HAP-1 (cell line): Measurements from ENCODE around the gene SEZ6L2.
A peak's percentile ranks its signal among the peaks of the same experiment; 100 is the strongest.
"Not testable (repeated sequence)": the region's sequence is repeated elsewhere in the genome, so short reads cannot be mapped to it uniquely, and the experiment has no call there.

Experiments used
- DNase-seq, 2 experiments: peaks; one replicate each; pipeline ENCODE4 v3.0.0-alpha.2; 2016 to 2020; ENCODE audit warnings: low spot score in 2 of 2
- H3K27me3 ChIP-seq: fragments of 250-450 bp; sonication (Bioruptor Pico); 2 replicates; pipeline ENCODE4 v1.5.1; 2020; ENCODE audit warnings: low read depth, mild to moderate bottlenecking, moderate library complexity
- H3K36me3 ChIP-seq: fragments of 250-450 bp; sonication (Bioruptor Pico); replicated peaks from 2 replicates; pipeline ENCODE4 v1.5.1; 2020; ENCODE audit warnings: mild to moderate bottlenecking
- H3K4me1 ChIP-seq: fragments of 250-450 bp; sonication (Bioruptor Pico); 2 replicates; pipeline ENCODE4 v1.5.1; 2020; ENCODE audit warnings: mild to moderate bottlenecking
- H3K4me3 ChIP-seq: fragments of 250-450 bp; sonication (Bioruptor Pico); 2 replicates; pipeline ENCODE4 v1.5.1; 2020; ENCODE audit warnings: mild to moderate bottlenecking, moderate library complexity
- H3K9me3 ChIP-seq: fragments of 250-450 bp; sonication (Bioruptor Pico); 2 replicates; pipeline ENCODE4 v1.5.1; 2020; ENCODE audit warnings: mild to moderate bottlenecking, moderate library complexity
- in situ Hi-C: fragments of 300-500 bp; cut with MboI; formaldehyde crosslinking; loops from 3 replicates; pipeline ENCODE4 v1.14.3; 2020; ENCODE audit warnings: low sequenced_read_pairs, inconsistent platforms, mixed read lengths

The SEZ6L2 gene

DNA sequence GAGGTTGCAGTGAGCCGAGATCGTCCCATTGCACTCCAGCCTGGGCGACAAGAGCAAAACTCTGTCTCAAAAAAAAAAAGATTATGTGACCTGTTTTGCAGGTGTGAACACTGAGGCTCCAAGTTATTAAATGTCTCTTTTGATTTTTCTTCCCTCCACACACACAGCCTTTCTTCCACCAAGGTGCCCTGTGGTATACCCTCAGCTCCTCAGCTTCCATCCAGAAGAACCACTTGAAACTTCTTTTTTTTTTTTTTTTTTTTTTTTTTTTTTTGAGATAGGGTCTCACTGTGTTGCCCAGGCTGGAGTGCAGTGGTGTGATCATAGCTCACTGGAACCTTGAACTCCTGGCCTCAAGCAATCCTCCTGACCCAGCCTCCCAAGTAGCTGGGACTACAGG, 10.0 kb downstream of the SEZ6L2 start:
- H3K9me3 ChIP-seq, in situ Hi-C loops, H3K27me3 ChIP-seq, DNase-seq, H3K36me3 ChIP-seq, H3K4me1 ChIP-seq, H3K4me3 ChIP-seq: not testable (repeated sequence)

DNA sequence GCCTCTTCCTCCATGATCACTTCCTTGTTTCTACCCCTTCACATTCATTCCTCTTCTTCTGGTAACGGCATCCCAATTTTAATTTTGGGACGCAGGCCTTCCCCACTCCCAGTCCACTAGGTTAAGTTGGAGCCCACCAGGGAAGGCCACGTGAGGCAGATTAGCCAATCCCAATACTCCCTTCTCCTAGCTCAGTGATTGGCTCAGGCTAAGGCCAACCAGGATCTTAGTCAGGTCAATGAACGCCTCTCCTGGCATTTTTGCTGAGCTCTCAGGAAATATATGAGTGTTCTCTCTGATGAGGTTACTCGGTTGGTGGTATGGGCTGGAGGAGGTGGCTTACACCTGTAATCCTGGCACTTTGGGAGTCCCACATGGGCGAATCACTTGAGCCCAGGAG, 15.4 kb downstream of the SEZ6L2 start:
- Histone ChIP-seq H3K4me1 (no peaks in the 10 kb centered on the region), H3K4me3 (no peak overlapping the region), H3K27me3 (no peaks in the 10 kb centered on the region), H3K9me3 (no peaks in the 10 kb centered on the region), H3K36me3 (no peaks in the 10 kb centered on the region)
- in situ Hi-C loops: no loop called here
- DNase-seq: no peak

DNA sequence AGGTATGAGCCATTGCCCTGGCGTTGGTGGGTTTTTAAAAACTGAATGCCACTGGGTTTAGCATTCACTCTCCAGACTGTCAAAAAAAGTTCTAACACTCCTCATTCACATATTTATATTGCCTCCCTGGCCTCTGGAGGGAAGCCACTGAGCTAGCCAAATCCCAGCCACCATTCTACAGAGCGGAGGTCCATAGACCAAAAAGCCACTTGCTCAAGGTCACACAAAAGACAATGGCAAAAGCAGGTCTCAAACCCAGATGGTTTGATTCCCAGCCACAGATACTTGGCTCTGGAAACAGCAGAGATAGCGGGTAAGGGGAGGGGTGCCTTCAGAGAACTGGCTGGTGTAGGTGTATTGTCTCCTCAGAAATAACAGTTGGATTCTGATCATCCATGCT, 18.3 kb downstream of the SEZ6L2 start:
- in situ Hi-C loops: no loop called here
- no peak overlapping the region for H3K4me3 ChIP-seq
- no peaks in the 10 kb centered on the region for H3K27me3 ChIP-seq
- H3K36me3 ChIP-seq: no peaks in the 10 kb centered on the region
- no peaks in the 10 kb centered on the region for H3K4me1 ChIP-seq
- DNase-seq: no peak
- H3K9me3 ChIP-seq: 0 out of 2 replicates have a peak, but pooled peaks cover 2% of the 10 kb centered on the region

DNA sequence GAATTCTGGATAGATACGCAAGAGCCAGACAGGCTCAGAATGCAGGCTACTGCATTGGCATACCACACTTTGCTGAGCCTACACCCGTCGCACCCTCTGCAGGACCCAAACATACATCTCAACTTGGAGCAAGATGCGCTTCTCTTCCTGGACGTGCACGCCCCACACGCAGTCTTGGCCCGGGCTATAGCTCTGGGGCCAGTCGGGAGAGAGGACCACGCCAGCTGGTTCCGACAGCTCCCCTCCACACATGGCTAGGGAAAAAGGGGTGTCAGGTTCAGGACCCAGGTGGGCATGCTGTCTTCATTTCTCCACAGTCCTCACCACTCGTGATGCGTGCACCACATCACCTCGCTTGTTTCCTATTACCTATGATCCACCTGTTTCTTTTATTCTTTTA, 21.2 kb downstream of the SEZ6L2 start:
- H3K4me3 ChIP-seq: no peak overlapping the region
- 0 out of 2 replicates have a peak, but pooled peaks cover 2% of the 10 kb centered on the region for H3K9me3 ChIP-seq
- no peak for DNase-seq
- in situ Hi-C loops: no loop called here
- no peaks in the 10 kb centered on the region for H3K4me1 ChIP-seq
- H3K27me3 ChIP-seq: no peaks in the 10 kb centered on the region
- no peaks in the 10 kb centered on the region for H3K36me3 ChIP-seq

DNA sequence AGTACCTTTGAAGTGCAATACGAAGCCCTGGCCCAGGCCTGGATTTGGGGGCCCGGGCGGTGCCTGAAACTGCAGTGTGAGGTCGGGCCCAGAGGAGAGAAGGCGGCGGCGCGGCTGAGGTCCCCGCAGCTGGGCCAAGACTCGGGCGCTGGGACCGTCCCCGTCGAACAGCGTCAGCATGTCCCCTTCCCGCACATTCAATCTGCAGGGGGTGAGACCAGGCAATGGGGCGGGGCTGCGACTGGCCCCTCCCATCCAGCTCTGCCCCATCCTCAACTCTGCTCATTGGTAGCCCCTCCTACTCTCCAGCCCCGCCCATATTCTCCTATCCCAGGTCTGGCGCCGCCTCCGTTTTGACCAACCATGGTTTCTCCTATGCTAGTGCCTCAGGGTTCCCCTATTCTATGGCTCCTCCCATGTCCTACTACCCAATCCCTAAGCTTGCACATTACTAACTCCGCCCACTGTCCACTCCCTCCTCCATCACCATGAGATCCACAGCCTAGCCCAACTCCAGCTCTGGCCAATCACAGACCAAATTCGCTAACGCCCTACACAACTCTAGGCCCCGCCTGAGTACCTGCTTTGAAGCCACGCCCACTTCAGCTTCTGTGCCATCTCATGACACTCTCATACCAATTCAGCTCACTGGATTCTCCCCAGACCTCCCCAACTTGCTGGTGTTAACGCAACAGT, 21.9 kb downstream of the SEZ6L2 start:
- Histone ChIP-seq H3K9me3 (0 out of 2 replicates have a peak, but pooled peaks cover 2% of the 10 kb centered on the region), H3K27me3 (no peaks in the 10 kb centered on the region), H3K36me3 (no peaks in the 10 kb centered on the region), H3K4me1 (no peaks in the 10 kb centered on the region), H3K4me3 (no peak overlapping the region)
- in situ Hi-C loops: no loop called here
- DNase-seq: peak in 1 of 2 experiments; percentile 72

DNA sequence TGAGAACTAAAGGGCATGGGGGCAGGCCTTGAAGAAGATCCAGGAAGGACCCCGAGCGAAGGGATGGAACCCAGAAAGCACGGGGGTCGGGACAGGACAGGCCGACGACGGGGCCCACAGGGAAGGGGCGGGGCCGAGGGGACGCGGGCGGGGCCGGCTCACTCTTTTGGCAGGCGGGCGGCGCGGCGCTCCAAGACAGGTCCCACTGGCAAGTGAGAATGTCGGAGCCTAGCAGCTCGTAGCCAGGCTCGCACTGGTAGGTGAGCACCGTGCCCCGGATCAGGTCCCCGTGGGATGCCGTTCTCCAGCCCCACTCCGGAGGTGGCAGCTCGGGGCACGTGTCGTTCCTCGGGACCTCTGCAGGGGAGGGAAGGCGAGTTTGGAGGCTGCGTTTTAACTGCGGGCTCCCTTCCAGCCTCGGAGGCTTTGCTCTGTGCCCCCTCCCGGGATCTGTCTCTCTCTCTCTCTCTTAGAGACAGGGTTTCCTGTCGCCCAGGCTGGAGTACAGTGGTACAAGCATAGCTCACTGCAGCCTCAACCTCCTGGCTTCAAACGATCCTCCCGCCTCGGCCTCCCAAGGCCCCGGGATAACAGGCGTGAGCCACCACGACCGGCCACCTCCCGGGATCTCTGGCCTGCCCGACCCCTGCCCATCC, 22.6 kb downstream of the SEZ6L2 start:
- in situ Hi-C loops: no loop called here
- H3K27me3 ChIP-seq: no peaks in the 10 kb centered on the region
- DNase-seq: peak in 1 of 2 experiments; percentile 40
- H3K36me3 ChIP-seq: no peaks in the 10 kb centered on the region
- 0 out of 2 replicates have a peak, but pooled peaks cover 2% of the 10 kb centered on the region for H3K9me3 ChIP-seq
- H3K4me1 ChIP-seq: no peaks in the 10 kb centered on the region
- no peak overlapping the region for H3K4me3 ChIP-seq

DNA sequence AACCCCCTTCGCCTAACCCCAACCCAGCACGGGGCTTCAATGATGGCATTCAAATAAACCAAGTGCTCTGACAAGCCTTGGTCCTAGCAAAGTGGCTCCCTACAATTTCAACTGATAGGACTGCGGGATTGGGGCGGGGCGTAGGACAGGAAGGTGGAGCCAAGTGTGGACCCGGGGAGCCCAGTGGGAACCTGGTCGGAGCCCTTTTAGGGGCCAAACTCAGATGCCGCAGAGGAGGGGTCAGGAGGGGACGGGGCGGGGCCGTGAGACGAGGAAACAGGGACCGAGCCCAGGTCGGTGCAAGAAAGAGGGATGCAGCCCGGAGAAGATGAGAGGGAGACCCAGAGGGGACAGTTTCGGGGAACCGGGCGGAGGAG, 23.1 kb downstream of the SEZ6L2 start:
- Histone ChIP-seq H3K27me3 (no peaks in the 10 kb centered on the region), H3K4me3 (no peak overlapping the region), H3K9me3 (0 out of 2 replicates have a peak, but pooled peaks cover 2% of the 10 kb centered on the region), H3K36me3 (no peaks in the 10 kb centered on the region), H3K4me1 (no peaks in the 10 kb centered on the region)
- no peak for DNase-seq
- in situ Hi-C loops: no loop called here

DNA sequence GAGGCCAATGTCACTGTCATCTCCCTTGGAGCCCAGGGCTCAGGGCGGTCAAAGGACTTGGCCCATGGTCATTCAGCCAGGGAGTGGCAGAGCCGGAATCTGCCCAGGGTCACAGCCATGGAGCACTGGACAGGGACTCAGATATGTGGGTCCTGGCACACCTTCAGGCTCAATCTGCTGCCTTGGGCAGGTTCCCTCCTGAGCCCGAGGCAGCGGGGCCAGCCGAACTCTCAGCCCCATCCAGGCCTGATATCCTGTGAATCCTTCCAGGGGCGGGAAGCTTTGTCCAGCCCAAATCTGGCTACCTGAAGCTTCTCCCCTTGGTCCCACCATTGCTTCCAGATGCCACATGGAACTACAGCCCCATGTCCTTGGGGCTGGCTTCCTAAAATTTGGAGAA, 24.1 kb downstream of the SEZ6L2 start:
- H3K4me1 ChIP-seq: no peaks in the 10 kb centered on the region
- H3K9me3 ChIP-seq: 0 out of 2 replicates have a peak, but pooled peaks cover 2% of the 10 kb centered on the region
- H3K27me3 ChIP-seq: no peaks in the 10 kb centered on the region
- DNase-seq: no peak
- in situ Hi-C loops: no loop called here
- no peaks in the 10 kb centered on the region for H3K36me3 ChIP-seq
- no peak overlapping the region for H3K4me3 ChIP-seq

DNA sequence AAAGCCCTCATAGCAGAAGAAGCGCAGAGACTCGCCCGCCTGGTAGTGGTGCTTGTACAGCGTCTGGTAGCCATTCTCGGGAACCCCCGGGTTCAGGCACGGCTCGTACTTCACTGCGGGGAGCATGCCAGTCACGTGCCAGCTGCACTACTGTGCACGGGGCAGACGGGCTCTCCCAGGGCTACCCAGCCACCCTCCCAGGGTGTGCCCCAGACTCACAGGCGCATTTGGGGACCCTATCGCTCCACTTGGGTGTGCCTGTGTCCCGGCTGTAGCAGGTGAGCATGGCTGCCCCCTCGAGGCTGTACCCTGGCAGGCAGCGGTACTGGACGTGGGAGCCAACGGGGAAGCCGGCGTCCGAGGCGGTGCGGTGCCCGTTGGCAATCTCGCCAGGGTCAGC, 26.0 kb downstream of the SEZ6L2 start:
- Histone ChIP-seq H3K4me3 (no peak overlapping the region), H3K9me3 (0 out of 2 replicates have a peak, but pooled peaks cover 2% of the 10 kb centered on the region), H3K4me1 (no peaks in the 10 kb centered on the region), H3K36me3 (no peaks in the 10 kb centered on the region), H3K27me3 (no peaks in the 10 kb centered on the region)
- in situ Hi-C loops: no loop called here
- no peak for DNase-seq

DNA sequence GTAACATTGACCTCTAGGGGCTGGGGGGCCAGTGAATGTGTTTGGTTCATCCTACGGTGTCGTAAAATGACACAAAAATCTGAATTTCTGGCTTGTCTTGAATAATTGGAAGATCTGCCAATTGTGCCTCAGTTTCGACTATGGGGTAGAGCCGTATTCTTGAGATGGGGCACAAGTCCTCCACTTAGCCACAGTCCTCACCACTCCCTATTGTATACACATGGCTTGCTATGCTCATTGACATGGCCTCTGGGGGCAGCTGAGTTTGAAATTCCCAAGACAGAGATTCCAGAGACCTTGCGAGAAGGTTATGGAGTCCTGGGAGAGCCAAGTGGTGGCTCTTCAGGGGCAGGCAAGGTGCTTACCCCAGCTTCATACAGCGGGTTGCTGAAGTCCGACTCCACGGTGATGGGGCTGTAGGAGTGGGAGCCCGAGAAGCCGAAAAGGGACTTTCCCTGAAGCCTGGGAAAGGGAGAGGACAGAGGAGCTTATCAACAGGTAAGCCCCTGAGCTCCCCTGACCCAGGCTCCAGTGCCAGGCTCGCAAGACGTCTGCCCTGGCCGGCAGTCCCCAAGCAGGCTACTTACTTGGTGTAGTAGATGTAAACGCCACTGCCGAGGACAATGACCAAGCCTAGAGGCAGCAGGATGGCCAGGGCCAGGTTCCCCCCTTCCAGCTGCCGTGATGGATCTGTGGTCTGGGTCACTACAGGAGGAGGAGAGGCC, 27.4 kb downstream of the SEZ6L2 start:
- DNase-seq: no peak
- in situ Hi-C loops: no loop called here
- Histone ChIP-seq H3K27me3 (no peaks in the 10 kb centered on the region), H3K4me3 (no peak overlapping the region), H3K4me1 (no peaks in the 10 kb centered on the region), H3K9me3 (no peaks in the 10 kb centered on the region), H3K36me3 (no peaks in the 10 kb centered on the region)

DNA sequence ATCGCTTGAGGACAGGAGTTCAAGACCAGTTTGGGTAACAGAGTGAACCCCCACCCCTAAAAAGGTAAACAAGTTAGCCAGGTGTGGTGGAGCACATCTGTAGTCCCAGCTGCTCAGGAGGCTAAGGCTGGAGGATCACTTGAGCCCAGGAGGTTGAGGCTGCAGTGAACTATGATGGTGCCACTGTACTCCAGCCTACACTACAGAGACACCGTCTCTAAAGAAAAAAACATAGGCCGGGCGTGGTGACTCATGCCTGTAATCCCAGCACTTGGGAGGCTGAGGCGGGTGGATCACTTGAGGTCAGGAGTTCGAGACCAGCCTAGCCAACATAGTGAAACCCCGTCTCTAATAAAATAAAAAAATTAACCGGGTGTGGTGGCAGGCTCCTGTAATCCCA, 30.3 kb downstream of the SEZ6L2 start:
- in situ Hi-C loops, DNase-seq, H3K36me3 ChIP-seq, H3K4me1 ChIP-seq, H3K9me3 ChIP-seq, H3K27me3 ChIP-seq, H3K4me3 ChIP-seq: not testable (repeated sequence)

DNA sequence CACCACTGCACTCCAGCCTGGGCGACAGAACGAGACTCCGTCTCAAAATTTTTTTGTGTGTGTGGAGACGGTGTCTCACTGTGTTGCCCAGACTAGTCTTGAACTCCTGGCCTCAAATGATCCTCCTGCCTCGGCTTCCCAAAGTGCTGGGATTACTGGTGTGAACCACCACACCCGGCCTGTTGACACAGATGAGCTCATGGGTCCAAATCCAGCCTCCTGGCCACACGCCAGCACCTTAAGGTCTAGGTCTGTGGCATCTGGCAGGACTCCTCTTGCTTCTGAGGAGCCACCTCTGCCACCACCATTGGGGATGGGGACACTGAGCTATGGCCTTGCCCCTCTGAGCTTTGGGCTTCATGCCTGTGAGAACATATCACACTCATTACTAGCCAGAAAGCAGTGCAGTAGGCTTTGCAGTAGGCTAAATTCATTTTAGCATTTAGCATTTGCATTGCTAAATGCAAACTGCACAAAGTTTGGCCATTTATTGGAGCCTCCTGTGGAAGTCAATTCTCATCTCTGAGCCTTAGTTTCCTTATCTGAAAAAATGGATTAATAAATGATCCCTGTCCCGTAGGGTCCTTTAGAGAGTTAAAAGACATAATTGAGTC, 30.8 kb downstream of the SEZ6L2 start:
- no peak overlapping the region for H3K4me3 ChIP-seq
- 0 out of 2 replicates have a peak, but pooled peaks cover 3% of the 10 kb centered on the region for H3K4me1 ChIP-seq
- H3K27me3 ChIP-seq: no peaks in the 10 kb centered on the region
- in situ Hi-C loops: no loop called here
- peak in 1 of 2 experiments; percentile 21 for DNase-seq
- H3K36me3 ChIP-seq: no peaks in the 10 kb centered on the region
- H3K9me3 ChIP-seq: no peaks in the 10 kb centered on the region

DNA sequence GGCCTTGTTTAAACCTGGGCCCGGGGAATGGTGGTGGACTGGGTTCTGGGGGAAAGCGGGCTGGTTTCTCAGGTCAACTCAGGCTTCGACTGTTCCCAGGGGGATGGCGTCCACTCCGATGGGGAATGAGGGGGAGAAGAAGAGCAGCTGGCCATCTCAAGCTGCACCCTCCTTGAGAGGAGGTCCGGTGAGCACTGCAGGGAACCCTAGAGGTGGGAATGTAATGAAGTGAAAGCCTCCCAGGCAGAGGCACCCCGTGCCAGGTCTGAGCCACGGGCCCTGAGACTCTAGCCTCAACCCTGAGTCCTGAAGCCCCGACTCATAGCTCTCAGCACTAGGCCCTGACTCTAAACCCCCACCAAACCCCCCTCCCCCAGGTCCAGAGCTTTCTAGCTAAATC, 35.1 kb downstream of the SEZ6L2 start:
- no peak for DNase-seq
- H3K4me1 ChIP-seq: 0 out of 2 replicates have a peak, but pooled peaks cover 3% of the 10 kb centered on the region
- H3K36me3 ChIP-seq: peaks cover 14% of the 10 kb centered on the region
- H3K27me3 ChIP-seq: no peaks in the 10 kb centered on the region
- no peak overlapping the region for H3K4me3 ChIP-seq
- no peaks in the 10 kb centered on the region for H3K9me3 ChIP-seq
- in situ Hi-C loops: no loop called here

DNA sequence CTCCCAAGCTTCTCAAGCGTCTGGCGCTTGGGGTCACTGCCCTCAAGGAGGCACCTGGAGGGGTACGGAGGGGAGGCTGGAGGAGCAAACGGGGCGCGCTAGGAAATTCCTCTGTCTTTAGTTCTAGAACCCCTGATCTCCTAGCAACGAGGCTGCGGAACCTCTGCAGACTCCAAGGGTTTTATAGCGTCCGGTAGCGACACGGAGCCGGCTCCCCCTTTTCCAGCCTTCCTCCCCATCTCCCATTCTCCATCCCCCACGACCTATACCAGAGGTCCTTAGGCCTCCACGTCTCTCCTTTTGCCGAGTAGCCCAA, 35.7 kb downstream of the SEZ6L2 start:
- H3K27me3 ChIP-seq: no peaks in the 10 kb centered on the region
- no peaks in the 10 kb centered on the region for H3K9me3 ChIP-seq
- 0 out of 2 replicates have a peak, but pooled peaks cover 3% of the 10 kb centered on the region for H3K4me1 ChIP-seq
- H3K4me3 ChIP-seq: peak overlapping the region; percentile 63
- no peak for DNase-seq
- H3K36me3 ChIP-seq: peaks cover 20% of the 10 kb centered on the region
- in situ Hi-C loops: no loop called here
